GM15510 (cell line): ENCODE measurements around the gene DIRAS1.

Experiments
- POLR2A ChIP-seq: IDR thresholded peaks from 3 replicates; pipeline ENCODE4 v1.6.1; 2011; ENCODE audit warnings: borderline replicate concordance; ENCODE audit not compliant: insufficient read length; ENCODE audit errors: extremely low read depth

DIRAS1 gene

DNA sequence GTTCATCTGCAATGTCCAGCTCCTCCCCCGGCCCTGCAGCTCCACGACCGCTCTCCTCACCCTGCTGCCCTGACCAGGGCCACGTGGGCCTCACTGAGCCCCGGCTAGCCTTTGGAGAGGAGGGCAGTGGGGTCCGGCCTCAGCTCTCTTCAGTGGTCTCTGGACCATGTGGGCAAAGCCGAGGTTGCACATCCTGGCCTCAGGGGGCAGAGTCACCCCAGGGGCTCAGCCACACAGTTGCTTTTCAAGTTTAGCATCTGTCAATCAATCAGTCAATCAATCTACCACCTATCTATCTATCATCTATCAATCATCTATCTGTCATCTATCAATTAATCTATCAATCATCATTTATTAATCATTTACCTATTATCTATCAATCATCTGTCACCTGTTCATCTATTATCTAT is 3.0 kb upstream of the DIRAS1 start:
- no peak for TF ChIP-seq POLR2A

DNA sequence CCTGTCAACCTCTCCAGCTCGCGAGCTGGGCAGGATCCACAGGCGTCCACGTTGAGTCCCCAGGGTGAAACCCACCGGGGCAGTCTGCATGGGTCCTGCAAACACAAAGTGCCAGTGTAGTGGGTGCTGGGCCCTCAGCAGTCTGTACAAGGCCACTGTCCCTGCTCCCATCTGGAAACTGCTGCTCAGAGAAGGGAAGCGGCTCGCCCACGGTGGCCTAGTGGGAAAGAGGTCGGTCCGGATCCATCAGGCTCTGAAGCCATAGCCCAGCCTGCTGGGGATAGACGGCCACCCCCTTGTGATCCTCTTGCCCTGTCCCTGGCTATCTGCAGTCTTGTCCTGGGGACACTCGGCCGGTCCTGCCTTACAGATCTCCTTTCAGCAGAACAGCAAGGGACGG is 2.6 kb upstream of the DIRAS1 start:
- no peak for TF ChIP-seq POLR2A

DNA sequence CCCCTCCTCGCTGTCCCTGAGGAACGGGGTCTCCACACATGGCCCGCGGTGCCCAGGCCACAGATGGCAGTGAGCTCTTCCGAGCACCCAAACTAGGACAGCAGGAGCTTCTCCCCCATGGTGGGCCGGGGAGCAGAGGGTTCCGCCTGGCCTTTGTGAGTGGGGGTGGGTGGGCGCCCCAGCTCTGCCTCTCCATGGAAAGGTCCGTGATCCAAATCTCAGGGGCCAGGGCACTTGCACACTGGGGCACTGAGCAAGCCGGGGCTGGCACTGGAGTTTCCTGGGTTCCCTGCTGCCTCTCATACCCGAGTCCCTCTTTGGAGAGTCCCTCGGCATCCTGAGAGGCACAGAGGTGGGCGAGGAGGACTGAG is 2.2 kb upstream of the DIRAS1 start:
- TF ChIP-seq POLR2A = no peak

DNA sequence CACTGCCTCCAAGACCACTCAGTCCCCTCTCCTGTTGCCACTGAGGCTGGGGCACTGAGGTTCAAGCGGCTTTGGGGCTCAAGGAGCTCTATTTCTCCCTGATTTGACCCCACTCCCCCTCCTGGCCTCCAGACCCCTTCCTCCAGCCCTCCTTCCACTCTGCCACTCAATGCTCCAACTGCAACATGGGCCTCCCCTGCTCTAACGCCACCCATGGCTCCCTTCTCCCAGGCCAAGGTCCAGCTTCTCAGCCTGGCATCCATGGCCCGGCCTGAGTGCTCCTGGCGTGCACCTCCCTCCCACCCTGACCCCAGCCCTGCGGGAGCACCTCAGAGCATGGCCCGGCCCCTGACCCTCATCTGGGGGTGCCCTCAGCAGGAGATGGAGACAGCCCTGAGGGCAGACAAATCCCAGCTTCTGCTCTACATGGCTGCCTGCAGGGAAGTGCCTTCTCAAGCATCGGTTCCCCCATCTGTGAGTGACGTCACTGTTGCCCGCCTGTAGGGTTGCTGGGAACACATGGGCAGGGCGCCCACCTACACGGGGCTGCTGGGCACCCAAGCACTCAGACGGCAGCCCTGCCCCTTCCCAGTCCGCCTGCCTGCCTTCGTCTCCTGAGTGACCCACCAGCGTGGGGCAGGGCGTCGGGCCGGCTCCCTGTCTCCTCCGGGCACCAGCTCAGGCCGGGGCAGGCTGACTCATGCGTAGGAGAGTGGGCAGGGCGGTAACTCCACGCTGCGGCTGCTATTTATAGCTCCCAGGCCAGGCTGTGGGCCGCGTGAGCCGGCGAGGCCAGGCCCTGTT is 1.6 kb upstream of the DIRAS1 start:
- TF ChIP-seq POLR2A = no peak

DNA sequence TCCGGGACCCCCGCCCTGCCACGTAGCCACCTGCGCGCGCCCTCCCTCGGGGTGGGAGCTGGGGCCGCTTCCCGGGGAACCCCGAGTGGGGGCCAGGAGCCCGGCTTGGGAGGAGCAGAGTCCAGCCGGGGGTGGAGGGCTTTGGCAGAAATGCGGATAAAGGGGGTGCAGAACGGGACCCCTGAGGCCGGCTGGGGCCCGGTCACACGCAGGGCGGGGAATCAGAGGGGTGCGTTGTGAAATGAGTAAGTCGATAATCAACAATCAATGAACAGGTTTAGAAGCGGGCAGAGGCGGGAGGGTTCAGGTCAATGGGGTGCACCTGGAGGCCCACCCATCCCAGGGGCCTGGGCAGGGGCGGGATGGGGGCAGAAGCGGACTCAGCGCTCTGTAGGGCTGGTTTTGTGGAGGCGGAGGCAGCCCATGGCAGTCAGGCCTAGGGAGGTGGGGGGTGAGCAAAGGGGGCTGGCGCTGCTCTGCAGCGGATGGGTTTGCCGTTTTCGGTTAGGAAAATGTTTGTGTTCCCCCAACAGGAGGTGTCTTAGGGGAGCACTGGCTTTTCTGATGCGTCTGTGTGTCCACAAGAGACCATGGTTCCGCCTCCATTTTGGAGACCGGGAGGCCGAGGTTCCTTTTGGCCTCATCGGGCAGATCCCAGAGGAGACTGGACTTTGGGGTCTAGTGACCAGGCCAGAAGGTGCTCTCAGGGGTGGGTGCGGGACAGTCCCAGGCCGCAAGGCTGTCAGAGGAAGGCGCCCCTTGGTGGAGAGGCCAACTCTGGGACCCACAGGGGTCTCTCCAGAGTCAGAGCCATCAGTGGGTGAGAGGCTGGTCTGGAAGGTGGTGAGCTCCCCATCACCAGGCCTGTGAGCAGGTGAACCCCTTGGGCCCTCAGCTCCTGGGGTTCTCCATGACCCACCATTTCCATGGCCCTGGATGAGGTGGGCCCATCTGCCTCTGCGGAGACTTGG is 683 bp upstream of the DIRAS1 start:
- TF ChIP-seq POLR2A = no peak

DNA sequence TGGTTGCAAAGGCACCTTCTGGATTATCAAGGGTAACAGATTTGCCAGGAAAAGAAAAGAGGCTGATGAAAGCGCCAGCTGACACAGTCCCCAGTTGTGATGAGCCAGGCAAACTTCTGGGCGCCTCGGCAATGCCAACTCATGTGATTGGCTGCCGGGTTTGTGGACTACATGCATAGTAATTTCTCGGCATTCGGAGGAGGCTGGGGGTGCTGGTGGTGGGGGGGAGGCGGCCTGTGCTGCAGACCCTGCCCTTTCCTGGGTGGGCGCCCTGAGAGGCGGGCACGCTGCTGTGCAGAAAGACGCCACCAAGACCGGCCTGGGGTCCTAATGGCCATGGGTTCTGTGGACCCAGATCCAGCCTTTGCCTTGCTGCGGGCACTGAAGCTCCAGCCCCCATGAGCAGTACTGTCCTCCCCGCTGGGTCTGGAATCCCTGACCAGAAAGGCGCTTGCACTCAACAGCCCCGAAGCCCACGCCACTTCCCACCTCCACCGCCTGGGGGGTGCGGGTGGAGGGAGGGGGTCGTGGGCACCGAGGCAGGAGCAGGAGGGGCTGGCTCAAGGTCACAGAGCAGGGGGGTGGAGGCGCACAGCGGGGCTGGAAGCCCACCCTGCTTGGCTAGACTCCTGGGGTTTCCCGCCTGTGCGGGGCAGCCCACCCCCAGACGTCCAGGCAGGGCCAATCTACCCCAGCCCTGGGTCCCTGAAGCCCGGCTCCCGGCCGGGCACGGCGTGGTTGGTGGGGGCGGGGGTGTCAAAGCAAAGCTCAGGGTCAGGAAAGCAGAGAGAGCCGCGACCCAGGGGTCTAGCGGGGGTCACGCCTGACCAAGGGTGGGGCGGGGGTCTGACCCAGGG is 1.0 kb downstream of the DIRAS1 start:
- TF ChIP-seq POLR2A = no peak

DNA sequence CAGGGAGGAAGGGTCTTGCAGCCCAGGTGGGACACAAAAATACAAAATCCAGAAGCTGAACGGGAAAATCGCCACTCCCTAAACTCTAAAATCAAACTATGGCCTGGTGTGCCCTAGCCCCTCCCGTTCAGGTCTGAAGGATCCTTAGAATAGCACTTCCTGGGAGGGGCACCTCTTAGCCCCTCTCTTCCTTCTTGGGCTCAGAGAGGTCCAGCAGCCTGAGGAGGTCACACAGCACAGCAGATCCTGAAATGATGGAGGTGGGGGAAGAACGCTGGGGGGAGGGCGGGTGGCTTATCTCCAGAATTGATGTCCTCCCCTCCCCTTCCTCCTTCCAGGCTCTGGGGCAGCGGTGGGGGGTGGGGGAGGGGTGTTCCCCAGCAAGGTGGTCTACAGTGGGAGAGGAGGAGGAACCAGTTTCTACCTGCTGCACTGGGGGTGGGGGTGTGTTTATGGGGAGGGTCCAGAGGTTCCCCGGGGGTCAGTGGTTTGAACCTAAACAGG is 1.9 kb downstream of the DIRAS1 start:
- TF ChIP-seq POLR2A = no peak

DNA sequence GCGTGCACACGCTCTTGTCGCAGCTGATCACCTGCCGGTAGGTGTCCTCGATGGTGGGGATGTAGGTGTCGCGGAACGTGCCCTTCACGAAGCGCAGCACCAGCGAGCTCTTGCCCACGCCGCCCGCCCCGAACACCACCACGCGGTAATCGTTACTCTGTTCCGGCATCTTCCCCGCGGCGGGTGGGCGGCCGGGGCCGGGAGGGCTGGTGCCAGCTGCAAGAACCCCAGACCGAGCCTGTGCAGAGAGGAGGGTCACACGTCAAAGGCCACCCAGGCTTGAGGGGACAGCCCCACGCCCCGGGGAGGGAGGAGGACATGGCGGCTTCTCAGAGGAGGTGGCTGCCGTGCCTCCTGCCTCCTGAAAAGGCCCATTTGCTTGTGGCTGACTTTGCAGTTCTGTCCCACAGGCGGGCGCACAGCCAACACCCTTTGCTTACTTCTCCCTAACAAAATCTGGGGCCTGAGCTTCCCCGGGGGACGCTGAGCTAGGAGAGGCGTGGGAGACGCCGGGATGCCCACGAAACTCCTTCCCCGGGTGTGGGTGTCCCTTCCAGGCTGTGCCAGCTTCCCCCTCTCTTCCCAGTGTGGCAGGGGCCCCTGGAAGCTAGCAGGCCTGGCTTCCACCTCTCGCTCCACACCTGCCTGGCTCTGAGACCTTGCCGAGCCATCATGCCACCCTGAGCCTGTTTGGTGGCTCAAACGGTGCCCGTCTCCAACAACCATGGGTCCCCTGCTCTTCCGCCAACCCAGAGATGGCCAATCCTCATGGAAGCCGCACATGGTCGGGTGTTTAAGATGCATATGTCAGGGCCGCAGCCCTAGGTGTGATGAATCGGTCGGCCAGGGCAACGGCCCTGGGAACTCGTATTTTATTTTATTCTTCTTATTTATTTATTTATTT is 3.3 kb downstream of the DIRAS1 start:
- no peak for TF ChIP-seq POLR2A

DNA sequence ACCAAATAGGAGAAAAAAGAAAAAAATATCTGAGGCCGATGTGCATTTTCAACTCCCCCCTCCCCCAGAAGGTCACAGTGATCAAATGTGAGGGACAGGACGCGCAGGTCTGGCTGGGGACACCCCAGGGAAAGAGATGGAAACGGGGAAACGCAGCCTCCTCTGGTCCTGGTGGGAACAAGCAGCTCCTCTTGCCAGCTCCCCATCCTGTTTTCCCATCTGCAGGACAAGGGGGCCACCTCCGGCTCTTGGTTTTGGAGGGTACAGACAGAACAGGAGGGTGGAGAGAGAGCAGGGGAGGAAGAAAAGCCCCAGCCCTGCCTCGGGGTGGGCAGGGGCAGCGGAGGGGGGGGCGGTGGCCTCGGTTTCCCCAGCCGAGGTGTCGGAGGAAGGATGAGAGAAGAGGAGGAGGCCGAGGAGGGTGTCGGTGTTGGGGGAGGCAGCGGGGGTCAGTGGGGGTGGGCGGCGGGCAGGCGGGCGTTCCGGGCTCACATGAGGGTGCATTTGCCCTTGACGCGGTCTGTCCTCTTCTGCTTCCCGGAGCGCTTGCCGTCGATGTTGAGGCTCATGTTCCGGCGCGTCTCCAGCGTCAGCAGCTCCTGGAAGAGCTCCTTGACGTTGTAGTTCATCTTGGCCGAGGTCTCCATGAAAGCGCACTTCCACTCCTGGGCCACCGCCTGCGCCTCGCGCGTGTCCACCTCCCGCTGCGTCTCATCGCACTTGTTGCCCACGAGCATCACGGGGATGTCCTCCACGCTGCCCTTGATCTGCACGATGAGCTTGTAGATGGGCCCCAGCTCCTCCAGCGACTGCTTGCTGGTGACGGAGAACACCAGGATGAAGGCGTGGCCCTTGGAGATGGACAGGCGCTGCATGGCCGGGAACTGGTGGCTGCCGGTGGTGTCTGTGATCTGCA is 4.2 kb downstream of the DIRAS1 start:
- TF ChIP-seq POLR2A = no peak

DNA sequence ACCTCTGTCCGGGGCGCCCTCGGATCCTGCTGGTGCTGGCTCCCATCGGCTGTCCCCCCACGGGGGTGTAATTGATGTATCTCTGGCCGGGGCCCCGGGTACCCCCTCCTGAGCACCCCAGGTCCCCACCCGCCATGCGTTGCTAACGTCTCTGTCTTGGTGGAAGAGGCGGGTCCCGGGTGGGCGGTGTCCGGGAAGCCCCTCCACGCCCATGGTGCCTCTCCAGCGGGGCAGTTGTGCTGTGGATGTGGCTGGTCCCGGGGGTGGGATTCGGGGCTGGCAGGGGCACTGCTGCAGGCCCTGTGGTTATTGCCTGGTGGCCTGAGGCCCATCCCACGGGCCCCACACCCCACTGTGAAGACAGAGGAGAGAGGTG is 4.9 kb downstream of the DIRAS1 start:
- TF ChIP-seq POLR2A = no peak

DNA sequence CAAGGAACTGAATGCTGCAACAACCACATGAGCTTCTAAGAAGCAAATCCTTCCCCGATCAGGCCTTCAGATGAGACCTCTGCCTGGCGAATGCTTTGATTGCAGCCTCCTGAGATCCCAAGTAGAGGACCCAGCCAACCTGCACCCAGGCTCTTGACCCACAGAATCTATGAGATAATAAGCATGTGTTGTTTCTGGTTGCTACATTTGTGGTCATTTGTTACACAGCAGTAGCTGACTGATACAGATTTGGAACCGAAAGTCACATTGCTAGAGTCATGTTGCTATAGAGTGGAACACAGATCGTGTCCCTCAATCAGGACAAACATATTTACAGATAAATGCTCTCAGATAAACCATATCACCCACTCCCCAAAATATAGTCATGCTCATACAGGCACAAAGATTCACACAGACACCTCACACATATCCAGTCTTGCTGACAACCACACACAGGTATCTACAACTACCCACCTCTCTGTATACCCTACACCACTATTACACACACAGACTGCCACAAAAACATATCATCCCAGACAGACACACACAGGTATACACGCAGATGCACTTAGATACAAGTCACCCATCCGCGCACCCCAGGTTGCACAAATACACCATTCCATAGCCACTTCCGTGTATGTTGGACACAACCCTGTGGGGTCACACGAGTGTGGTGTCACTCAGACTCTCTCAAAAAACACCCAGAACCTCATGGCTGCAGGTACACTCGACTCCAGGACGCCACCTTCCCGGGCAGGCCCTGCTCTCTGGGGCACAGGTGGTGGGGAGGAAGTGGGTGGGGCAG is 5.5 kb downstream of the DIRAS1 start:
- TF ChIP-seq POLR2A = no peak
